Stimulated activated CD4-positive, alpha-beta T cell treated with anti-CD3 and anti-CD28 coated beads, Interleukin-4, amount 100 ng/mL, for 48 hours (primary cell): Measurements from ENCODE around the gene HABP4.

ENCODE experiments used
- DNase-seq, 2 donors: peaks; one replicate each; pipeline ENCODE4 v3.0.0-alpha.2; 2020; ENCODE audit warnings: low read depth in 2 of 2

HABP4 gene

DNA sequence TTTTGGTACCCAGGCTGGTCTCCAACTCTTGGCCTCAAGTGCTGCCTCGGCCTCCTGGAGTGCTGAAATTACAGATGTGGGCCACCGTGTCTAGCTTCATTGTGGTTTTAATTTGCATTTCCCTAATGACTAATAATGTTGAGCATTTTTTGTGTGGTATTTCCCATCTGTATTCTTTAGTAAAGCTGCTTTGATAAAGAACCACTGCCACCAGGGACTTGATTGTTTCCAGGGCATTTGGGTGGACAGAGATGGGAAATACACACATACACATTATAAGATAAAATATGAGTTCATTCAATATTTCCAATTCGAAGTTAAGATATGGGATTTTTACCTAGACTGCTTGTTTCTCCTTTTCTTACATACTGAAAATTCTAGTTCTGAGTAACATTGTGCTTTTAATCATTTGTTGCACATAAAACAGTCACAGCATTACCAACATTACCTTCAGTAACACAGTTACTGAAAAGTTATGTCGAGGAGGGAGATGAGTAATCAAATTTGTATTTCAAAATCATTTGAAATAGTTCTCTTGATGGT lies 28.9 kb downstream of the HABP4 start:
- DNase-seq: peak in 1 of 2 donors; percentile 26

DNA sequence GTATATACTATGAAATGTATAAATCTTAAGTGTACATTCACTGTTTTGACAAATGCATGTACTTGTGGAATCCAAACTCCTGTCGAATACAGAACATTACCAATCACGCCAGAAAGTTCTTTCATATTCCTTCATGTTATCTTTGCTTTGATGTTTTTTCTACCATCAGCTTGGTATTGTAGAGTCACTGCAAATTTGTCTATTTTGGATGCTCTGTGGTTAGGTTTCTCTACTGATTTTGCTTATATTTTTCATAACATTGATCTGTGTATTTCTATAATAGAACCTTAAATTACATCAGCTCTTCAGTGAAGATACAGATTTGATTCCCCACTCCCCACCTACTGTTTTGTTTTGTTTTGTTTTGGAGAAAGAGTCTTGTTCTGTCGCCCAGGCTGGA lies 30.8 kb downstream of the HABP4 start:
- DNase-seq: no peak

GRCh38 chr9:96482476-96482875 lies 32.5 kb downstream of the HABP4 start:
- DNase-seq: no peak

DNA sequence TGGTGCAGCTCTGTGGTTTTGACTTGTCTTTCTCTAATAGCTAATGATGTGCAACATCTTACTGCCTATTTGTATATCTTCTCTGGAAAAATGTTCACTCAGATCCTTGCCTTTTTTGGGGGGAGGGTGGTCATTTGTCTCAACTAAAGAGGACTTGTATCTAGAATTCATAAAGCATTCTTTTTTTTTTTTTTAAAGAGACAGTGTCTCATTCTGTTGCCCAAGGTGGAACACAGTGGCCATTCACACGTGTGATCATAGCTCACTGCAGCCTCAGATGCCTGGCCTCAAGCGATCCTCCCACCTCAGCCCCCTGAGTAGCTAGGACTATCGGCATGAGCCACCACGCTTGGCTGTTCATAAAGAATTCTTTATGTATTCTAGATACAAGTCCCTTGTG lies 33.2 kb downstream of the HABP4 start:
- no peak for DNase-seq

- no peak for DNase-seq
Measured at GRCh38 chr9:96483733-96484390, 33.9 kb downstream of the HABP4 start.

DNA sequence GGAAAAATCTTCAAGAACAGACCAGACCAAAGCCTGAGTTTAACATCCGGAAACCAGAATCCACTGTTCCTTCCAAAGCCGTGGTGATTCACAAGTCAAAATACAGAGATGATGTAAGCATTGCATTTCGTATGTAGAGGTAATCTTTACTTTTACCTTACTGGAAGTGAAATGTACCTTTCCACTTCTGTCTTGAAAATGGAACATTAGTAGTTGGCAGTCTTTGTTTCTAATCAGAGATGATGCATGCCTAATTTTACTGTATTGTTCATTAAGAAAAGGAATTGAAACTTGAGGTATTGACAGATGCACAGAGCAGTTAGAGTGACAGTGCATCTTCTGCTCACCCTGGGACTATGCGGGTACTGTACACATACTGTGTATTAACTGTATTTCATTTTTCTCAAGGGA lies 34.6 kb downstream of the HABP4 start:
- no peak for DNase-seq

GRCh38 chr9:96485280-96485679 lies 35.3 kb downstream of the HABP4 start:
- DNase-seq: no peak

- DNase-seq: no peak
Measured at GRCh38 chr9:96486386-96487028, 36.5 kb downstream of the HABP4 start.

DNA sequence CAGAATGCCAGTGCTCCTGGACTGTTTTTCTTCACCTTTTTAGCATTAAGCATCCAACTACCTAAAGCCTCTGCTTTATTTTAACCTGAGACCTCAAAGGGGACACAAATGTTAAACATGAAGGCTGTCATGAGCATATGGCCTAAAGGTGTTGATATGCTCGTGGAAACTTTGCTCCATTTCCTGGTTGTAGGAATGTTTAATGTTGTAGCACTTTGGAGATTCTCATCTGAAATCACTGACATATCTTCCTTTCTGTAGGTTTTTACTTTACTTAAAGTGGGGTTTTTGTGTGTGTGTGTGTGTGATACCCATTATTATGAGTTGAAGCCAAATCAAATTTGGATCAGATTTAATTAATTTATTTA lies 37.0 kb downstream of the HABP4 start:
- DNase-seq: no peak

GRCh38 chr9:96487949-96488348 lies 38.0 kb downstream of the HABP4 start:
- no peak for DNase-seq

DNA sequence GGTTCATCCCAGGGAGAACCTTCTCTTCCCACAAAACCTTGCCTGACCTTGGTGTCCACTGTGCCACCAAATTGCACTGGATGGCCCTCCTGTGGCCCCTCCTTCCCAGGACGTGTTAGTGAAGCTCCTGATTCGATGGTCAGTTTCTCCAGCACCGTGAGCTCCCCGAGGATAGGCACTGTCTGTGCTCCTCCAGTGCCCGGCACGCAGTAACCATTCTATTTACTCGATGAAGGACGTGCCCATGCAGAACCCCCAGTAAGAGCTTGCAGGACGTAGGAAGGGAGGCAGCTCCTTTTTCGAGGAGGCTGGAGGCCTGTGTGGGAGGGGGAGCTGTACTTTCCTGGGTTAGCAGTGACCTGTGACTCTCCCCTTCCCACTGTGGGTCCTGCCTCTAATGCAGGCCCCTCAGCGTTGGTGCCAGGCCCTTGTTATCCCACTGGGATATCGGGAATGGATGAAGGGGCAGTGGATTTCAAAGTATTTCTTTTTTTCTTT lies 39.6 kb downstream of the HABP4 start:
- DNase-seq: no peak

DNA sequence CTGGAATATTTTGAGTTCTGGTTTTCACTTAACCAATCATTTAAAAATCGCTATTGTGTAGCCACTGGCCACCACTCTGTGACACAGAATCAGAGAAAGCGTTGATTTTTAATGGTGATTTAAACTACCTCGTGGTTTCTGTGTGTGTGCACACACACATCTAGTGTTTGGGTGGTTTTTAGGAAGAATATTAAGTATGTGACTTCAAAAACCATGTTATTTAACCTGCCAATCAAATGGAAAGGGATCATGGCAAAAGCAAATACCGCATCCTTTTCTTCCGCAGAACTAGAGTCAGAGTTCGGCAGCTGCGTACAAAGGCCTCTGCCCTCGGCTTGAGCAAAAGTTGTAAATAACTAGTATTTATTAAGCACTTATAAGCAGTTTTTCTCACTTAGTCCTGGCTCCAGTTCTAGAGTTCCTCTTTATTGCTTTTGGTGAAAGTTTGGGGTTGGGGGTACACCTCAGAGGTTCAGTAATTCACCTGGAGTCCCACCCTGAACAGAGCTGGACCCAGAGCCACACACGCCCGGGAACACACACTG lies 40.6 kb downstream of the HABP4 start:
- no peak for DNase-seq

DNA sequence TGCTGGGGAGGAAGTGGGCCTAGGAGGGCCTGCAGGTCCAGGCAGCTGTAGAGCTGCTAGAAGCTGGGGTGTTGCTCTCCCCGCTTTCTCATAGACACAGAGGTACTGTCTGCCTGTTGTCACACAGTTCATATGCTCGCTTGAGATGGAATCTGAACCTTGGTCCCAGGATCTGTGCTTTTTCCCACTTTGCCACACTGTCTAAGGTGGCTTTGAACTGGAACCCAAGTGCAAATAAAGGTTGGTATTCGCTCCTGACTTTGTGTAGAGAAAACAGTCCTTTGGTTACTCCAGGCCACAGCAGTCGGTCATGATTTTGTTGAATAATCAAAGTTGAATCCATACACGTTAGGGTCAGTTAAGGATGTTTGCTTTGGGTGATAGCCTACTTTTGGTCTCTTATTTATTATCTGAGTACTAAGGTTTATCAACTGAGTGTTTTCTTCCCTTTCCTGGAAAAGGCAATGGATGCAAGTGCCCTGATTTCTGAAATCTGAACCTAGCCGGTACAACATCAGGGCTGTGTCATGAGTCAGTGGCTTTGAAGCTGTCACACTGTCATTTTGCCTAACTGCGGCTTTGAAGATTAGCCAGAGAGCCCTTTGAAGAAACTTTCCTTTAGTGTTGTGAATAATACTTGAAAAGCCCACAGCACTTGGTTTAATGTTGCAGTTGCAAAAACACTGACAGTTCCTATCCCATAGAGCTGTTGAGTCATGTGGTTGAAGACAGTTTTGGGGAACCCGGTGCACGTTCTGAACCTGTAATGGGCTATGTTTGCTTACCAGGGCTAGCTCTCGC lies 41.3 kb downstream of the HABP4 start:
- DNase-seq: peak in 1 of 2 donors; percentile 8

DNA sequence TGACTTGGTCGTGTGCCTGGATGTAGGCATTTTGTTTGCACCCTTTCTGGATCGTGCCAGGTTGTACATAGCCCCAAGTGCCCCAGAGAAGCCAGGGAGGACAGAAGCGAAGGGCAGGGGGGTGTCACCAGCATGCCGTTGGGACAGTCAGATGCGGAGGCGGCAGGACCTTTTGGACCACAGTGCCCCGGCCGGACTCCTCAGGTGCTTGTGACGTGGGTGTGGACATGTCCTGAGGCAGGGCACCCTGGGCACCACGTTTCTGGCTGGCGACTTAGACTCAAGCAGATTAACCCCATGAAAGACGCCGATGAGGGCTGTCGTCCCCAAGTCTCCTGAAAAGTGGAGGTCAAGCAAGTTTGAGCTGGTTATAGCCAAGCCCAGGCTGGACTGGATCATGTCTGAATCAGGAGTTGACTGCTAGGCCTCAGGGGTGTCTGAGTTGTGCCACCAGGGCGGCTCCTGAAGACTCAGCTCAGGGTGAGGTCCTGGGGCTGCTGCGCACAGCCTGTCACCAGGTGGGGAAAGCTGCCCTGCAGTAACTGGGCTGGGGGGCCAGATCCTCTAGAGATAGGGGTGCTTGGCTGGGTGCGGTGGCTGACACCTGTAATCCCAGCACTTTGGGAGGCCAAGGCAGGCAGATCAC lies 42.0 kb downstream of the HABP4 start:
- DNase-seq: no peak

GRCh38 chr9:96492993-96493531 lies 43.1 kb downstream of the HABP4 start:
- no peak for DNase-seq

- DNase-seq: no peak
Measured at GRCh38 chr9:96493757-96494156, 43.8 kb downstream of the HABP4 start.

- DNase-seq: no peak
Measured at GRCh38 chr9:96494215-96494800, 44.3 kb downstream of the HABP4 start.

DNA sequence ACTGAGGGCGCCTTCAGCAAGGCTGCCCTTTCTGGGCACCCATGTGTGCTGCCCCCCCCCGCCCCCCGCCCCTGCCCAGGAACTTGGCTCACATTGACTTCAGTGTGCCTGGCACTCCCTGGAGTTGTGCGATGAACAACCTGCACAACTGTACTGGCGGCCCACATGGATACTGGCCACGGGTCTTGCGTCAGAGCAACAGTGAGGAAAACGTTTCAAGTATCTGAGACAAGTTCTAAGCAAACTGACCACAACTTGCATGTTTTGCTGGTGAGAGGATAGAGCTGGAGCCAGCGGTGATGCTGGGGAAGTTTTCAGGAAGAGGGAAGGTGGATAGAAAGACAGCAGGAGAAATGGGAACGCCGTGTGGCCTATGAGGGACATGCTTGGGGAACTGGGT lies 45.4 kb downstream of the HABP4 start:
- no peak for DNase-seq

- no peak for DNase-seq
Measured at GRCh38 chr9:96496368-96497116, 46.6 kb downstream of the HABP4 start.

- no peak for DNase-seq
Measured at GRCh38 chr9:96497117-96497399, 47.1 kb downstream of the HABP4 start.

- DNase-seq: no peak
Measured at GRCh38 chr9:96498796-96499195, 48.8 kb downstream of the HABP4 start.
